HTR-8/SVneo (cell line): ENCODE data around the gene PPFIBP2.

Experiments used
- DNase-seq: peaks from one replicate; pipeline ENCODE4 v3.0.0; 2011; ENCODE audit warnings: low spot score, mixed read lengths; ENCODE audit not compliant: insufficient read length
- FAIRE-seq: peaks from 2 replicates; lab custom pipeline; 2011; peaks lifted over from hg19 to GRCh38; lab: Jason Lieb, UNC

PPFIBP2 gene

GRCh38 chr11:7591987-7592386, 78.2 kb downstream of the PPFIBP2 start:
- FAIRE-seq (no peak), DNase-seq (no peak)

GRCh38 chr11:7592711-7593110, 78.9 kb downstream of the PPFIBP2 start:
- no peak for DNase-seq

GRCh38 chr11:7593481-7593880, 79.7 kb downstream of the PPFIBP2 start:
- FAIRE-seq (no peak), DNase-seq (no peak)

More at GRCh38 chr11:7592711-7593110, 78.9 kb downstream of the PPFIBP2 start:
- FAIRE-seq, result no peak

GRCh38 chr11:7595016-7595866, 81.4 kb downstream of the PPFIBP2 start:
- FAIRE-seq, result no peak

GRCh38 chr11:7595951-7596350, 82.2 kb downstream of the PPFIBP2 start:
- no peak for DNase-seq
- no peak for FAIRE-seq

More at GRCh38 chr11:7595016-7595866, 81.4 kb downstream of the PPFIBP2 start:
- DNase-seq, result no peak

- DNase-seq (no peak), FAIRE-seq (no peak)
Observed at GRCh38 chr11:7596975-7597391, 83.2 kb downstream of the PPFIBP2 start.

- no peak for FAIRE-seq
- no peak for DNase-seq
Observed at GRCh38 chr11:7597620-7598019, 83.8 kb downstream of the PPFIBP2 start.

- FAIRE-seq (no peak), DNase-seq (no peak)
Observed at GRCh38 chr11:7599209-7599608, 85.4 kb downstream of the PPFIBP2 start.

GRCh38 chr11:7600205-7600775, 86.5 kb downstream of the PPFIBP2 start:
- DNase-seq, result peak; percentile 20
- FAIRE-seq, result peak; percentile 72

GRCh38 chr11:7603031-7603781, 89.4 kb downstream of the PPFIBP2 start:
- DNase-seq (no peak), FAIRE-seq (no peak)

- no peak for FAIRE-seq
Observed at GRCh38 chr11:7604331-7604955, 90.6 kb downstream of the PPFIBP2 start.

GRCh38 chr11:7605186-7605943, 91.6 kb downstream of the PPFIBP2 start:
- DNase-seq (peak; percentile 19), FAIRE-seq (no peak)

More at GRCh38 chr11:7604331-7604955, 90.6 kb downstream of the PPFIBP2 start:
- DNase-seq, result peak; percentile 7

- no peak for DNase-seq
- no peak for FAIRE-seq
Observed at GRCh38 chr11:7606496-7606895, 92.7 kb downstream of the PPFIBP2 start.

- DNase-seq, result no peak
- FAIRE-seq, result no peak
Observed at GRCh38 chr11:7609015-7609414, 95.2 kb downstream of the PPFIBP2 start.

GRCh38 chr11:7609521-7609920, 95.7 kb downstream of the PPFIBP2 start:
- no peak for DNase-seq
- no peak for FAIRE-seq

- DNase-seq (no peak), FAIRE-seq (no peak)
Observed at GRCh38 chr11:7610393-7610792, 96.6 kb downstream of the PPFIBP2 start.

GRCh38 chr11:7611411-7611810, 97.6 kb downstream of the PPFIBP2 start:
- no peak for DNase-seq
- no peak for FAIRE-seq

GRCh38 chr11:7612056-7612660, 98.4 kb downstream of the PPFIBP2 start:
- FAIRE-seq, result no peak
- no peak for DNase-seq

GRCh38 chr11:7612661-7613393, 99.0 kb downstream of the PPFIBP2 start:
- no peak for DNase-seq
- no peak for FAIRE-seq
